Measurements from ENCODE around the gene TAF1B. TPM values are rescaled to one million over a fixed set of nuclear protein-coding genes. Genes with fewer than 3 reads are reported as not detected.

TAF1B gene
- total RNA-seq, 2 donors from 2014 or later: 12.9 to 19.5 TPM

DNA sequence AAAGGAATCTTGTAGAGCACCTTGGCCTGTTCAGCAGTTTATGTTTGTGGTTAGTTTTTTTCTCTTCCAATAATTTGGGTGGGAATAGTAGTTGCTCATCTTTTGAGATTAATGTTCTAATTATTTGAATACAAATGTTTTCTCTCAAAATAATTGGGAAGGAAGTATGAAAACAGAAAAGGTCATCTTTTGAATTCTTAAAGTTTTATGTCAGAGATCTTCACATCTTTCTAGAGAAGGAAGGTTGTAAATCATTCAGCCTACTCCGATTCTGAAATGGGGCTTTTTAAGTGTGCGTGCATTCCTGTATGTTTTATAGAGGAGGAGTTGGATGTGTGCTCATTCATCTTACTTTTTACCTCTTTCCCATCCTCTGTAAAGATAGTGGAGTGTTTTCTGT, 137.2 kb downstream of the TAF1B start:
- Histone ChIP-seq H3K27ac (no peak overlapping the region), H3K9me3 (no peaks in the 10 kb centered on the region), H3K27me3 (no peaks in the 10 kb centered on the region), H3K4me3 (no peak overlapping the region), H3K36me3 (replicated peaks in 1 of 2; ENCODE audit: insufficient read depth in 1 of 2, low read depth in 2 of 2) (no peaks in the 10 kb centered on the region), H3K4me1 (peaks cover 26% of the 10 kb centered on the region)
- no peak for DNase-seq
- TF ChIP-seq, protein P1, sequence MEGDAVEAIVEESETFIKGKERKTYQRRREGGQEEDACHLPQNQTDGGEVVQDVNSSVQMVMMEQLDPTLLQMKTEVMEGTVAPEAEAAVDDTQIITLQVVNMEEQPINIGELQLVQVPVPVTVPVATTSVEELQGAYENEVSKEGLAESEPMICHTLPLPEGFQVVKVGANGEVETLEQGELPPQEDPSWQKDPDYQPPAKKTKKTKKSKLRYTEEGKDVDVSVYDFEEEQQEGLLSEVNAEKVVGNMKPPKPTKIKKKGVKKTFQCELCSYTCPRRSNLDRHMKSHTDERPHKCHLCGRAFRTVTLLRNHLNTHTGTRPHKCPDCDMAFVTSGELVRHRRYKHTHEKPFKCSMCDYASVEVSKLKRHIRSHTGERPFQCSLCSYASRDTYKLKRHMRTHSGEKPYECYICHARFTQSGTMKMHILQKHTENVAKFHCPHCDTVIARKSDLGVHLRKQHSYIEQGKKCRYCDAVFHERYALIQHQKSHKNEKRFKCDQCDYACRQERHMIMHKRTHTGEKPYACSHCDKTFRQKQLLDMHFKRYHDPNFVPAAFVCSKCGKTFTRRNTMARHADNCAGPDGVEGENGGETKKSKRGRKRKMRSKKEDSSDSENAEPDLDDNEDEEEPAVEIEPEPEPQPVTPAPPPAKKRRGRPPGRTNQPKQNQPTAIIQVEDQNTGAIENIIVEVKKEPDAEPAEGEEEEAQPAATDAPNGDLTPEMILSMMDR (IDR thresholded peaks at IDR 0.05): no peak
- TF ChIP-seq POLR2A (IDR thresholded peaks at IDR 0.05): no peak
- 93% methylated on average over 2 of the region's 2 CpGs for WGBS, 2 donors
- no peak for ATAC-seq
- intact Hi-C loops (cut with DNase I): loop anchor here (10.0 kb wide), 1 partner anchor 54 kb away; no protein-coding TSS in a partner anchor

DNA sequence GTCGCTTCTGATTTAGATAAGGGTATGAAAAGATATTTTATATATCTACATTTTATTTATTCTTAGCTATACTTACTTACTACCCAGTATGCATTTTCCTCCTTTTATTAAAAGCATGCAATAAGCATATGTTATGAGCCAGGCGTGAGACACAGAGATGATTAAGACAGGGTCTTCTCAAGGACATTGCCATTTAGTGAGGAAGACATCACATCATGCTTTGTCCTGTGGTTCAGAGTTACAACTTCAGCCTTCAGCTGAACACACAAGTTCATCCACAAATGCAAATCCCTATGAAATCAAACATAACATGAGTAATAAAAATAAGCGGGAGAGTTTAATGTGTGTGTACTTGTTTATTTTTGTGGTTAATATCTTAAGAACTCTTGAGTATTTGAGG, 138.4 kb downstream of the TAF1B start:
- H3K27me3 ChIP-seq: no peaks in the 10 kb centered on the region
- H3K4me3 ChIP-seq: no peak overlapping the region
- H3K9me3 ChIP-seq: no peaks in the 10 kb centered on the region
- WGBS, 2 donors: 90 to 95% methylated on average over 3 of the region's 3 CpGs
- no peak overlapping the region for H3K27ac ChIP-seq
- DNase-seq (no peak), ATAC-seq (no peak)
- peaks cover 16% of the 10 kb centered on the region for H3K4me1 ChIP-seq
- TF ChIP-seq, protein P1 (IDR thresholded peaks at IDR 0.05): no peak
- no peak for TF ChIP-seq POLR2A (IDR thresholded peaks at IDR 0.05)
- no peaks in the 10 kb centered on the region for H3K36me3 ChIP-seq (replicated peaks in 1 of 2; ENCODE audit: insufficient read depth in 1 of 2, low read depth in 2 of 2)
- intact Hi-C loops (cut with DNase I): loop anchor here (10.0 kb wide), 1 partner anchor 53 kb away; no protein-coding TSS in a partner anchor

DNA sequence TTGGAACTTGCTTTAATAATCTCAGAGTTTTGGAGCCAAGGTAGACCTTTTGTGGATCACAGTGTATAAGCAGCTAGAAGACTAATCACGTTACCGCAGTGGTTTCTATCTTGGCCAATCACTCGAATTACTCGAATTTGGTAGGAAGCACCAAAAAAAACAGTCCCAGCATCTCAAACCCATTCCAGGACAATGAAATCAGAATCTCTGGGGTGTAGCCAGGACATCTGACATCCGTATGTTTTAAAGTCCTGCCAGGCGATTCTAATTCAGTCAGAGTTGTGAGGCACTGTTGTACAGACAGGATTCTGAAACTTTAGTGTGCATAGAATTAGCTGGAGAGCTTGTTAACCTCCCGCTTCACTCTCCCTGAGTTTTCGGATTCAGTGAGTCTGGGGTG, 139.0 kb downstream of the TAF1B start:
- Histone ChIP-seq H3K27me3 (no peaks in the 10 kb centered on the region), H3K27ac (no peak overlapping the region), H3K4me3 (no peak overlapping the region), H3K9me3 (no peaks in the 10 kb centered on the region), H3K36me3 (replicated peaks in 1 of 2; ENCODE audit: insufficient read depth in 1 of 2, low read depth in 2 of 2) (no peaks in the 10 kb centered on the region), H3K4me1 (peaks cover 16% of the 10 kb centered on the region)
- DNase-seq (no peak), ATAC-seq (no peak)
- TF ChIP-seq, protein P1 (IDR thresholded peaks at IDR 0.05): no peak
- no peak for TF ChIP-seq POLR2A (IDR thresholded peaks at IDR 0.05)
- intact Hi-C loops (cut with DNase I): loop anchor here (10.0 kb wide), 1 partner anchor 53 kb away; no protein-coding TSS in a partner anchor
- 84 to 85% methylated on average over 8 of the region's 8 CpGs for WGBS, 2 donors

DNA sequence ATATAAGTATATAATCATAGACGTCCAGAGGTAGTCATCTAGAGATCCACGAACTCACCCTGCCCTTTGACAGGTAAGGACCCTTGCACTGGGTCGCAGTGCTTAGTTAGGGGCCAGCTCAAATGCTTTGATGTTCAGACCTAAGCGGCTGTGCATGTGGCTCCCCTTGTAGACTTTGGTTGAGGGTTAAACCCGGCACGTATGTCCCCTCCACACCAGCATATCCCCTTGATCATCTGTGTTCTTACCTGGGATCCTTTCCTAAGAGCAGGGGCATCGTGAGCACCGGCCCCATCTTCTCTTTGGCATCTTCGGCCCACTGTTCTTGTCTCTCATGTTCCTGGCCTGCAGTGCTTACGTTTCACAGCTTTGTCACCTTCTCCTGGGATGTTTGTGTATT, 139.6 kb downstream of the TAF1B start:
- TF ChIP-seq, protein P1 (IDR thresholded peaks at IDR 0.05): no peak
- TF ChIP-seq POLR2A (IDR thresholded peaks at IDR 0.05): no peak
- no peaks in the 10 kb centered on the region for H3K36me3 ChIP-seq (replicated peaks in 1 of 2; ENCODE audit: insufficient read depth in 1 of 2, low read depth in 2 of 2)
- intact Hi-C loops (cut with DNase I): loop anchor here (10.0 kb wide), 1 partner anchor 52 kb away; no protein-coding TSS in a partner anchor
- H3K27ac ChIP-seq: no peak overlapping the region
- DNase-seq: no peak
- H3K4me3 ChIP-seq: no peak overlapping the region
- peaks cover 16% of the 10 kb centered on the region for H3K4me1 ChIP-seq
- 89 to 92% methylated on average over 10 of the region's 10 CpGs for WGBS, 2 donors
- no peaks in the 10 kb centered on the region for H3K27me3 ChIP-seq
- H3K9me3 ChIP-seq: no peaks in the 10 kb centered on the region
- no peak for ATAC-seq

Data from body of pancreas (tissue), 4 donors.